Measurements from ENCODE around the gene CDC25B.

- TF ChIP-seq POLR2A (IDR thresholded peaks at IDR 0.05; ENCODE audit: low read depth, low read length): no peak
- no peak for TF ChIP-seq TAF1 (IDR thresholded peaks at IDR 0.05; ENCODE audit: borderline replicate concordance, low read depth, low read length)
- TF ChIP-seq POLR2AphosphoS5 (IDR thresholded peaks at IDR 0.05; ENCODE audit: low read depth, low read length): no peak
Observed at GRCh38 chr20:3802524-3803239, 6.6 kb downstream of the CDC25B start.
